GM12878 (cell line): Measurements from ENCODE around the gene COL11A1. TPM values are rescaled to one million over a fixed set of nuclear protein-coding genes. Genes with fewer than 3 reads are reported as not detected.

Experiments
- ATAC-seq: fragments of 200-7000 bp; cut with Tn5 transposase; 3 replicates; pipeline ENCODE4 v1.9.1; 2020; ENCODE audit warnings: mild to moderate bottlenecking, moderate library complexity
- BruUV-seq: library from RNA; stranded (reverse); fragments of 400-500 nt; replicated peaks from 2 replicates; lab custom pipeline; 2021; lab: Mats Ljungman, UMichigan
- CTCF ChIA-PET: fragments of 300-600 bp; sonication (Branson Sonifier 250); formaldehyde crosslinking; extraction: SDS; loops from one replicate; lab custom pipeline; 2021; ENCODE audit warnings: inconsistent platforms; lab: Yijun Ruan, JAX
- POLR2A ChIA-PET: fragments of 350-600 bp; formaldehyde crosslinking; extraction: SDS; loops from one replicate; lab custom pipeline; 2021; ENCODE audit warnings: inconsistent platforms; lab: Charles Lee
- RAD21 ChIA-PET: fragments of 300-600 bp; sonication (Branson Sonifier 250); formaldehyde crosslinking; loops from one replicate; lab custom pipeline; 2023; ENCODE audit warnings: antibody characterized with exemption; ENCODE audit not compliant: unreplicated experiment; lab: Charles Lee
- SMC1A ChIA-PET: fragments of 300-600 bp; sonication (Branson Sonifier 250); formaldehyde crosslinking; loops from one replicate; lab custom pipeline; 2023; ENCODE audit not compliant: unreplicated experiment, uncharacterized antibody; lab: Charles Lee
- DNase-seq: peaks from one replicate; pipeline ENCODE4 v3.0.0-alpha.2; 2011; ENCODE audit warnings: low read depth, low spot score
- FAIRE-seq: peaks from 3 replicates; lab custom pipeline; 2011; peaks lifted over from hg19 to GRCh38; lab: Jason Lieb, UNC
- H2AFZ ChIP-seq: 2 replicates; pipeline ENCODE4 v1.6.0; 2011; ENCODE audit warnings: low read depth, low read length, control low read depth; ENCODE audit not compliant: control insufficient read depth
- H3K27ac ChIP-seq: 2 replicates; pipeline ENCODE4 v1.5.1; 2011; ENCODE audit warnings: control low read depth; ENCODE audit not compliant: control insufficient read depth, insufficient read depth
- H3K27me3 ChIP-seq, 2 experiments: replicated peaks in 1 of 2; 2 replicates each; pipeline versions ENCODE4 v1.6.0 to v1.6.1; 2011; ENCODE audit warnings: low read length in 1 of 2; ENCODE audit not compliant: control insufficient read depth in 2 of 2, insufficient read depth in 2 of 2
- H3K36me3 ChIP-seq, 2 experiments: 2 replicates each; pipeline ENCODE4 v1.5.1; 2011; ENCODE audit warnings: low read length in 1 of 2; ENCODE audit not compliant: control insufficient read depth in 2 of 2, insufficient read depth in 2 of 2
- H3K4me1 ChIP-seq: 2 replicates; pipeline ENCODE4 v1.6.1; 2011; ENCODE audit warnings: mild to moderate bottlenecking, low read length, moderate library complexity, mixed read lengths; ENCODE audit not compliant: control insufficient read depth, insufficient read depth
- H3K4me2 ChIP-seq: 2 replicates; pipeline ENCODE4 v1.6.0; 2011; ENCODE audit warnings: control low read depth; ENCODE audit not compliant: control insufficient read depth, insufficient read depth
- H3K4me3 ChIP-seq: fragments of 200-600 bp; sonication (generic); 2 replicates; pipeline ENCODE4 v1.5.1; 2016
- H3K79me2 ChIP-seq: 2 replicates; pipeline ENCODE4 v1.6.0; 2011; ENCODE audit warnings: low read length; ENCODE audit not compliant: control insufficient read depth, insufficient read depth
- H3K9ac ChIP-seq: 2 replicates; pipeline ENCODE4 v1.8.0; 2011; ENCODE audit warnings: low read length, control low read depth, mixed read lengths; ENCODE audit not compliant: control insufficient read depth, insufficient read depth
- H3K9me3 ChIP-seq: replicated peaks from 3 replicates; pipeline ENCODE4 v1.5.1; 2011; ENCODE audit warnings: mild to moderate bottlenecking, low read length; ENCODE audit not compliant: control insufficient read depth, insufficient read depth
- H4K20me1 ChIP-seq: 2 replicates; pipeline ENCODE4 v1.6.0; 2011; ENCODE audit not compliant: control insufficient read depth, insufficient read depth
- ASH2L ChIP-seq: fragments of 300-600, 200-600 bp; sonication (generic); IDR thresholded peaks from 2 replicates; pipeline ENCODE4 v1.6.1; 2017; ENCODE audit warnings: low read depth, mild to moderate bottlenecking, borderline replicate concordance
- E2F4 ChIP-seq: IDR thresholded peaks from 2 replicates; pipeline ENCODE4 v1.6.1; 2012; ENCODE audit warnings: low read depth, low read length, improper control_type of control experiment
- ELK1 ChIP-seq: IDR thresholded peaks from 2 replicates; pipeline ENCODE4 v1.6.1; 2012; ENCODE audit warnings: low read depth, low read length, improper control_type of control experiment
- JUNB ChIP-seq: IDR thresholded peaks from 2 replicates; pipeline ENCODE4 v1.6.1; 2016; ENCODE audit warnings: antibody characterized with exemption, mild to moderate bottlenecking
- KAT2A ChIP-seq: conservative IDR thresholded peaks from 2 replicates; pipeline ENCODE4 v1.6.1; 2011; ENCODE audit warnings: low read depth, low read length; ENCODE audit not compliant: control insufficient read depth
- NFXL1 ChIP-seq: fragments of 450-650 bp; IDR thresholded peaks from 2 replicates; pipeline ENCODE4 v1.6.1; 2017; ENCODE audit warnings: antibody characterized with exemption, mild to moderate bottlenecking, borderline replicate concordance
- POLR2A ChIP-seq: IDR thresholded peaks from 2 replicates; pipeline ENCODE4 v1.6.1; 2011; ENCODE audit warnings: low read depth, mild to moderate bottlenecking, low read length
- RAD51 ChIP-seq: fragments of 450-650 bp; IDR thresholded peaks from 2 replicates; pipeline ENCODE4 v1.6.1; 2016; ENCODE audit warnings: moderate library complexity, mild to moderate bottlenecking, inconsistent platforms
- SP1 ChIP-seq: IDR thresholded peaks from one replicate; pipeline ENCODE4 v1.6.1; 2011; ENCODE audit warnings: low read depth, low read length
- WGBS: methylation state at CpG from one replicate; pipeline ENCODE4 v1.1.6; 2016; ENCODE audit warnings: low lambda C conversion rate; ENCODE audit not compliant: insufficient replicate concordance, insufficient coverage; ENCODE audit errors: missing lambda C conversion rate; 5-methylcytosine and 5-hydroxymethylcytosine counted together
- in situ Hi-C: fragments of 300-500 bp; cut with MboI; formaldehyde crosslinking; loops from 9 replicates; pipeline ENCODE4 v1.14.3; 2018; ENCODE audit warnings: mixed read lengths
- intact Hi-C: fragments of 100-400 bp; cut with micrococcal nuclease; formaldehyde crosslinking; loops from one replicate; pipeline ENCODE4 v1.14.2; 2022; ENCODE audit not compliant: unreplicated experiment
- polyA plus RNA-seq, 11 experiments: library from polyadenylated mRNA; depleted of rRNA in 4 of 11; unstranded in 6 of 11; stranded (reverse) in 5 of 11; fragments of >200 nt; fragmentation: Nextera tagmentation in 4 of 11; fragmentation: Illumina TruSeq in 1 of 11; extraction: Ambion mirVana in 4 of 11; extraction: Trizol in 1 of 11; gene quantifications; 1 replicate in 1 of 11; 2 replicates in 10 of 11; pipeline versions ENCODE4 v1.2.1 to v1.2.3, GENCODE V29; 2011 to 2016; ENCODE audit warnings: inconsistent platforms in 2 of 11, missing spikeins in 2 of 11, low read depth in 1 of 11
- total RNA-seq, 4 experiments: library from RNA; depleted of rRNA in 3 of 4; stranded (reverse); fragments of >200 nt in 3 of 4; fragmentation: Illumina TruSeq in 1 of 4; extraction: Trizol in 1 of 4; gene quantifications; 2 replicates each; pipeline versions ENCODE4 v1.2.1 to v1.2.3, GENCODE V29; 2013 to 2021

Gene COL11A1
- total and polyA plus RNA-seq, 10 of the 15 experiments (the other 5 are each of a cell fraction or from before 2014, with no cell fraction given): 0.11 TPM; not detected in 9

- H3K27me3 ChIP-seq: no peaks in the 10 kb centered on the region
- ChIA-PET RAD21 (no interaction called here), POLR2A (no interaction called here), CTCF (no interaction called here), SMC1A (no interaction called here)
- H3K4me2 ChIP-seq: no peak overlapping the region
- H3K9ac ChIP-seq: no peak overlapping the region
- TF ChIP-seq ELK1 (no peak), KAT2A (no peak), E2F4 (no peak), JUNB (no peak), SP1 (no peak), POLR2A (no peak), NFXL1 (no peak), ASH2L (no peak), RAD51 (no peak)
- no peak overlapping the region for H3K4me3 ChIP-seq
- H3K27ac ChIP-seq: no peak overlapping the region
- H3K9me3 ChIP-seq: no peaks in the 10 kb centered on the region
- in situ Hi-C loops (no loop called here), intact Hi-C loops (no loop called here)
- DNase-seq (no peak), ATAC-seq (no peak), FAIRE-seq (no peak)
- no peaks in the 10 kb centered on the region for H3K79me2 ChIP-seq
- no peaks in the 10 kb centered on the region for H3K36me3 ChIP-seq
- H4K20me1 ChIP-seq: no peaks in the 10 kb centered on the region
- no TSS peak for BruUV-seq
- no peaks in the 10 kb centered on the region for H3K4me1 ChIP-seq
- 53% methylated on average over 1 of the region's 1 CpG for WGBS
- no peak overlapping the region for H2AFZ ChIP-seq
Observed at GRCh38 chr1:102837551-102837950, 270.8 kb downstream of the COL11A1 start.
